Hepatocyte (in vitro differentiated cells): ENCODE results near the gene EFEMP2.

Source experiments
- EZH2 ChIP-seq: fragments of 200-600 bp; sonication (generic); IDR thresholded peaks from 2 replicates; pipeline ENCODE4 v1.6.1; 2016; ENCODE audit warnings: antibody characterized with exemption, mild to moderate bottlenecking, borderline replicate concordance
- EZH2phosphoT487 ChIP-seq: fragments of 200-600 bp; sonication (generic); IDR thresholded peaks from one replicate; pipeline ENCODE4 v1.6.1; 2018; ENCODE audit warnings: antibody characterized with exemption, mild to moderate bottlenecking, low read depth, moderate library complexity; ENCODE audit not compliant: unreplicated experiment, severe bottlenecking
- TF ChIP-seq, protein P1 (sequence below): fragments of 200-600 bp; sonication (generic); IDR thresholded peaks from 2 replicates; pipeline ENCODE4 v1.5.1; 2016; ENCODE audit warnings: antibody characterized with exemption, mild to moderate bottlenecking; ENCODE audit not compliant: poor library complexity

DNA sequence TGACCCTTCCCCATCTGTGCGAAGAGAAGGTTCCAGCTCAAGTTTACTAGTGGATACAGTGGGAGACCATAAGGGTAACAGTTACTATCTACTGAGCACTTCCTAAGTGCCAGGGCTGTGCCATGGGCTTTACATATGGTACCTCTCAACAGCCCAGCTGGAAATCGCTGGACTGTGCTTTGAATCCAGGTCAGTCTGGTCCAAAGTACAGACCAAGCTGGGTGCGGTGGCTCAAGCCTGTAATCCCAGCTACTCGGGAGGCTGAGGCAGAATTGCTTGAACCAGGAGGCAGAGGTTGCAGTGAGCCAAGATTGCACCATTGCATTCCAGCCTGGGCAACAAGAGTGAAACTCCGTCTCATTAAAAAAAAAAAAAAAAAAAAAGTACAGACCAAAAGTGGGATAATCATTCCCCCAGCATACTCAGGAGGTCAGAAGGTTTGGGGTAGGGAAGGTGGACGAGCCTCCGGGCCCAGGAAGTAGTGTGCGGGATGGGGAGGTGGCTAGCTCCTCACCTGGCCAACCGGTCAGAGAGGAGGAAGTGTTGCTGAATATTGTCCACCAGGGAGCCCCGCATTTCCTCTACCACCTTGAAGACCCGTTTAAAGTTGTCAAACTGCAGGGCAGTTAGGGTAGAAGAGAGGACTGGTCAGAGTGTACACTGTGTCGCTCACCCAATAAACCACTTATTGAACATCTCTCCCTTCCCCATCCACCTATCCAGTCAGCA lies 13.4 kb upstream of the EFEMP2 start:
- TF ChIP-seq, protein P1, sequence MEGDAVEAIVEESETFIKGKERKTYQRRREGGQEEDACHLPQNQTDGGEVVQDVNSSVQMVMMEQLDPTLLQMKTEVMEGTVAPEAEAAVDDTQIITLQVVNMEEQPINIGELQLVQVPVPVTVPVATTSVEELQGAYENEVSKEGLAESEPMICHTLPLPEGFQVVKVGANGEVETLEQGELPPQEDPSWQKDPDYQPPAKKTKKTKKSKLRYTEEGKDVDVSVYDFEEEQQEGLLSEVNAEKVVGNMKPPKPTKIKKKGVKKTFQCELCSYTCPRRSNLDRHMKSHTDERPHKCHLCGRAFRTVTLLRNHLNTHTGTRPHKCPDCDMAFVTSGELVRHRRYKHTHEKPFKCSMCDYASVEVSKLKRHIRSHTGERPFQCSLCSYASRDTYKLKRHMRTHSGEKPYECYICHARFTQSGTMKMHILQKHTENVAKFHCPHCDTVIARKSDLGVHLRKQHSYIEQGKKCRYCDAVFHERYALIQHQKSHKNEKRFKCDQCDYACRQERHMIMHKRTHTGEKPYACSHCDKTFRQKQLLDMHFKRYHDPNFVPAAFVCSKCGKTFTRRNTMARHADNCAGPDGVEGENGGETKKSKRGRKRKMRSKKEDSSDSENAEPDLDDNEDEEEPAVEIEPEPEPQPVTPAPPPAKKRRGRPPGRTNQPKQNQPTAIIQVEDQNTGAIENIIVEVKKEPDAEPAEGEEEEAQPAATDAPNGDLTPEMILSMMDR: no peak
- TF ChIP-seq EZH2 (no peak), EZH2phosphoT487 (no peak)
